B cell (primary cell): ENCODE results near the gene SLCO3A1. TPM values are rescaled to one million over a fixed set of nuclear protein-coding genes. Genes with fewer than 3 reads are reported as not detected.

Experiments
- ATAC-seq: fragments of 200-7000 bp; cut with Tn5 transposase; one replicate; pipeline ENCODE4 v1.10.0; 2021; ENCODE audit warnings: low read depth, mild to moderate bottlenecking, moderate number of reproducible peaks, moderate library complexity
- CTCF ChIA-PET: fragments of 350-600 bp; sonication (Branson Sonifier 250); formaldehyde crosslinking; loops from one replicate; lab custom pipeline; 2021; ENCODE audit warnings: antibody characterized with exemption, inconsistent platforms; lab: Charles Lee
- POLR2A ChIA-PET: fragments of 350-600 bp; sonication (Branson Sonifier 250); formaldehyde crosslinking; loops from one replicate; lab custom pipeline; 2021; ENCODE audit warnings: antibody characterized with exemption; lab: Charles Lee
- DNase-seq: peaks from one replicate; pipeline ENCODE4 v3.0.0; 2013
- H2AFZ ChIP-seq: 2 replicates; pipeline ENCODE4 v1.6.1; 2012; ENCODE audit warnings: mild to moderate bottlenecking, low read depth, low read length; ENCODE audit not compliant: insufficient read depth, poor library complexity, severe bottlenecking
- H3K27ac ChIP-seq, 2 donors: 1 replicate in 1 of 2; 2 replicates in 1 of 2; pipeline ENCODE4 v1.5.1; 2012 to 2013; ENCODE audit warnings: low read length in 2 of 2, mild to moderate bottlenecking in 2 of 2, moderate library complexity in 1 of 2
- H3K27me3 ChIP-seq, 4 experiments: fragments of 200-600 bp in 1 of 4; sonication (generic) in 1 of 4; replicated peaks in 1 of 4; 1 replicate in 2 of 4; 2 replicates in 2 of 4; pipeline versions ENCODE4 v1.6.1 to v1.7.0; 2013 to 2016; ENCODE audit warnings: low read length in 3 of 4, mild to moderate bottlenecking in 2 of 4, mixed read lengths in 1 of 4, moderate library complexity in 1 of 4; ENCODE audit not compliant: insufficient read depth in 4 of 4, control insufficient read depth in 3 of 4; ENCODE audit errors: control extremely low read depth in 1 of 4
- H3K36me3 ChIP-seq, 2 experiments: replicated peaks in 1 of 2; 1 replicate in 1 of 2; 2 replicates in 1 of 2; pipeline versions ENCODE4 v1.6.1 to v1.7.1; 2013; ENCODE audit warnings: low read length in 1 of 2; ENCODE audit not compliant: insufficient read depth in 2 of 2, control insufficient read depth in 1 of 2; ENCODE audit errors: control extremely low read depth in 1 of 2, extremely low read depth in 1 of 2
- H3K4me1 ChIP-seq, 2 donors: fragments of 200-600 bp in 1 of 2; sonication (generic) in 1 of 2; 1 replicate in 1 of 2; 2 replicates in 1 of 2; pipeline versions ENCODE4 v1.5.1 to v1.6.1; 2013 to 2017; ENCODE audit warnings: low read length in 2 of 2; ENCODE audit not compliant: control insufficient read depth in 2 of 2, insufficient read depth in 2 of 2
- H3K4me2 ChIP-seq: replicated peaks from 2 replicates; pipeline ENCODE3; 2012; ENCODE audit warnings: mild to moderate bottlenecking, low read depth, low read length; ENCODE audit not compliant: poor library complexity, severe bottlenecking
- H3K4me3 ChIP-seq, 5 experiments: fragments of 200-600 bp in 1 of 5; sonication (generic) in 1 of 5; 1 replicate in 3 of 5; 2 replicates in 2 of 5; pipeline versions ENCODE4 v1.5.1 to v1.7.0; 2011 to 2016; ENCODE audit warnings: low read length in 4 of 5, mild to moderate bottlenecking in 4 of 5, low read depth in 2 of 5, control low read depth in 1 of 5, moderate library complexity in 1 of 5; ENCODE audit not compliant: insufficient read depth in 1 of 5; ENCODE audit errors: control extremely low read depth in 1 of 5, extremely low read depth in 1 of 5
- H3K79me2 ChIP-seq: fragments of 200-600 bp; sonication (generic); one replicate; pipeline ENCODE4 v1.6.0; 2016; ENCODE audit warnings: low read length; ENCODE audit not compliant: control insufficient read depth, insufficient read depth
- H3K9ac ChIP-seq: fragments of 200-600 bp; sonication (generic); 2 replicates; pipeline ENCODE4 v1.6.1; 2017; ENCODE audit warnings: mild to moderate bottlenecking, low read length, moderate library complexity
- H3K9me3 ChIP-seq, 3 donors: one replicate each; pipeline versions ENCODE4 v1.6.1 to v1.7.1; 2013; ENCODE audit warnings: low read length in 2 of 3; ENCODE audit not compliant: control insufficient read depth in 2 of 3, insufficient read depth in 1 of 3; ENCODE audit errors: control extremely low read depth in 1 of 3
- H4K20me1 ChIP-seq: 2 replicates; pipeline ENCODE4 v1.6.0; 2012; ENCODE audit warnings: mild to moderate bottlenecking, low read length; ENCODE audit not compliant: insufficient read depth, control insufficient read depth, poor library complexity, severe bottlenecking
- H3K27ac Mint-ChIP-seq: one replicate; pipeline ENCODE4 v1.8.0; 2021; ENCODE audit warnings: mixed read lengths
- H3K27me3 Mint-ChIP-seq: one replicate; pipeline ENCODE4 v1.8.0; 2021; ENCODE audit warnings: mixed read lengths
- H3K4me1 Mint-ChIP-seq: one replicate; pipeline ENCODE4 v1.8.0; 2021; ENCODE audit warnings: mixed read lengths
- H3K4me3 Mint-ChIP-seq: one replicate; pipeline ENCODE4 v1.8.0; 2021; ENCODE audit warnings: mixed read lengths
- H3K9me3 Mint-ChIP-seq: one replicate; pipeline ENCODE4 v1.8.0; 2022; ENCODE audit warnings: mixed read lengths; ENCODE audit not compliant: insufficient read depth
- EZH2 ChIP-seq: IDR thresholded peaks from 2 replicates; pipeline ENCODE4 v1.6.1; 2012; ENCODE audit warnings: borderline replicate concordance, low read depth, mild to moderate bottlenecking, moderate library complexity, low read length; ENCODE audit not compliant: insufficient read depth, poor library complexity, severe bottlenecking
- WGBS: methylation state at CpG from one replicate; pipeline ENCODE4 v1.1.5; 2013; ENCODE audit warnings: missing lambda C conversion rate; ENCODE audit not compliant: insufficient coverage; 5-methylcytosine and 5-hydroxymethylcytosine counted together
- intact Hi-C: fragments of 100-400 bp; cut with micrococcal nuclease; formaldehyde crosslinking; loops from one replicate; pipeline ENCODE4 v1.10.0; 2022
- polyA plus RNA-seq: library from polyadenylated mRNA; depleted of rRNA; stranded (reverse); fragments of >200 nt; gene quantifications from 2 replicates; pipeline ENCODE4 v1.2.3, GENCODE V29; 2012
- total RNA-seq, 2 donors: library from RNA; stranded (reverse); fragments of 120-200 nt in 1 of 2; gene quantifications; 1 replicate in 1 of 2; 2 replicates in 1 of 2; pipeline versions ENCODE4 v1.2.3 to v1.2.4, GENCODE V29; 2013 to 2022
- TF ChIP-seq, protein P1 (sequence below): fragments of 200-600 bp; IDR thresholded peaks from one replicate; pipeline ENCODE4 v1.8.0; 2022; ENCODE audit warnings: antibody characterized with exemption, mild to moderate bottlenecking

The SLCO3A1 gene
- total and polyA plus RNA-seq, 2 donors (not counting 1 experiment from before 2014, with no cell fraction given): 0.99 to 2.3 TPM

DNA sequence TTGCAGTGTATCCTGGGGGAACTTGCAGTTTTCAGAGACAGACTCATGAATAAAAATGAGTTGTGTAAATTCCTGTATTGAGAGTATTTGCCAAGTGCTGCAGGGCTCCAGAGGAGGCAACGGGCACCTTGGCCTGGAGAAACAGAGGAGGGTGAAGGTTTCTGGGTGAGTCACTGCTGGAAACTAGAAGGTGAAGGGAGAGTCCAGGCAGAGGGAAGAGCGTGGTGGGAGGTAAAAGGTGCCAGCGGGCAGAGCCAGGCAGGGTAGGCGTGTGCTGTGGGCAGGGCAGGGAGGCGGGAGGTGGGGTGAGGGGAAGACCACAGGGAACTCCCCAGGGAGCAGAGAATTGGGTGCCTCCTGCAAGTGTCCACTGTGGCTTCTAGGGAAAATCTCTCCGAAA lies 120.8 kb downstream of the SLCO3A1 start:
- Histone ChIP-seq H3K9ac (no peak overlapping the region), H3K79me2 (no peaks in the 10 kb centered on the region), H3K4me2 (no peak overlapping the region), H3K27ac (no peak overlapping the region), H4K20me1 (no peaks in the 10 kb centered on the region), H3K9me3 (peaks cover 0 to 5% (median 0%) of the 10 kb centered on the region in 3 donors), H3K4me1 (no peaks in the 10 kb centered on the region), H3K36me3 (no peaks in the 10 kb centered on the region), H3K27me3 (no peaks in the 10 kb centered on the region), H3K4me3 (no peak overlapping the region), H2AFZ (no peak overlapping the region)
- no peak for DNase-seq
- TF ChIP-seq, protein P1, sequence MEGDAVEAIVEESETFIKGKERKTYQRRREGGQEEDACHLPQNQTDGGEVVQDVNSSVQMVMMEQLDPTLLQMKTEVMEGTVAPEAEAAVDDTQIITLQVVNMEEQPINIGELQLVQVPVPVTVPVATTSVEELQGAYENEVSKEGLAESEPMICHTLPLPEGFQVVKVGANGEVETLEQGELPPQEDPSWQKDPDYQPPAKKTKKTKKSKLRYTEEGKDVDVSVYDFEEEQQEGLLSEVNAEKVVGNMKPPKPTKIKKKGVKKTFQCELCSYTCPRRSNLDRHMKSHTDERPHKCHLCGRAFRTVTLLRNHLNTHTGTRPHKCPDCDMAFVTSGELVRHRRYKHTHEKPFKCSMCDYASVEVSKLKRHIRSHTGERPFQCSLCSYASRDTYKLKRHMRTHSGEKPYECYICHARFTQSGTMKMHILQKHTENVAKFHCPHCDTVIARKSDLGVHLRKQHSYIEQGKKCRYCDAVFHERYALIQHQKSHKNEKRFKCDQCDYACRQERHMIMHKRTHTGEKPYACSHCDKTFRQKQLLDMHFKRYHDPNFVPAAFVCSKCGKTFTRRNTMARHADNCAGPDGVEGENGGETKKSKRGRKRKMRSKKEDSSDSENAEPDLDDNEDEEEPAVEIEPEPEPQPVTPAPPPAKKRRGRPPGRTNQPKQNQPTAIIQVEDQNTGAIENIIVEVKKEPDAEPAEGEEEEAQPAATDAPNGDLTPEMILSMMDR: no peak
- TF ChIP-seq EZH2: no peak
- intact Hi-C loops: no loop called here
- Mint-ChIP-seq H3K27ac (no peak overlapping the region), H3K27me3 (no peaks in the 10 kb centered on the region), H3K9me3 (no peaks in the 10 kb centered on the region), H3K4me3 (no peak overlapping the region), H3K4me1 (no peaks in the 10 kb centered on the region)
- 82% methylated on average over 6 of the region's 6 CpGs for WGBS
- ChIA-PET POLR2A (no interaction called here), CTCF (no interaction called here)
- ATAC-seq: no peak

DNA sequence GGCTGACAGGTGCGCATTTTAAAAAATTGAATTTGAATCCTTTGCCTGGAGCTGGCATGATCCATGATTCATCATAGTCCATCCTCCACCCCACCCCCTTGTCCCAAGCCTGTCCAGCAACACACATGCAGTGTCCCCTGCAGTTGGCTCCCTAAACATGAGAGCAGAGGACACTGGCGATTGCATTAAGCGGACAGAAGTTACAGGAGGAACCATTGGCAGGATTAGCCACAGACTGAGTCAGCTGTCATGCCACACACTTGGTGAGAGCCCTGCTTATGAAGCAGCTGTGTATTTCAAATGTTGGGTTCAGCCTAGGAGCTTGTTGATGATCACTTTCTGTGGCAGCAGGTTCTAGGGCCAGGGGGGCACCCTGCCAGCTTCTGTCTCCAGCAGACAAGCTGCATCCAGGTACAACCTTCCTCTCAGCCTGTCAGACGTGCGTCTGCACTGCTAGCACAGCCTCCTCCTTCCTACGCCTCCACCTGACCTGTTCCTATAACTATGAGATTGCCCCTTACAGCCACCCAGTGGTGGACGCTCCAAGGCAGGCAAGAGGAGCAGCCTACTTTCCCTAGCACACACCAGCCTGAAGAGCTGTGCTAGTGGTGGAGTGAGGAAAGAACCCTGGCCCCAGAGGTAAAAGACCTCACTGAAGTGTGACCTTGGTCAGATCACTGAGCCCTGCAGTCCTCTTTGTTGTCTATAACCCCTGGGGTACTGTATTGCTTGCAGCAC lies 121.9 kb downstream of the SLCO3A1 start:
- 85% methylated on average over 5 of the region's 7 CpGs for WGBS
- H3K4me3 Mint-ChIP-seq: no peak overlapping the region
- no peaks in the 10 kb centered on the region for H3K4me1 ChIP-seq
- no peaks in the 10 kb centered on the region for H3K36me3 ChIP-seq
- H2AFZ ChIP-seq: no peak overlapping the region
- no peaks in the 10 kb centered on the region for H3K27me3 Mint-ChIP-seq
- intact Hi-C loops: no loop called here
- peaks cover 0 to 5% (median 0%) of the 10 kb centered on the region in 3 donors for H3K9me3 ChIP-seq
- ChIA-PET CTCF (no interaction called here), POLR2A (no interaction called here)
- ATAC-seq: no peak
- no peaks in the 10 kb centered on the region for H4K20me1 ChIP-seq
- DNase-seq: no peak
- H3K4me3 ChIP-seq: no peak overlapping the region
- H3K9ac ChIP-seq: no peak overlapping the region
- H3K27ac Mint-ChIP-seq: no peak overlapping the region
- H3K27me3 ChIP-seq: no peaks in the 10 kb centered on the region
- H3K4me1 Mint-ChIP-seq: no peaks in the 10 kb centered on the region
- H3K27ac ChIP-seq: no peak overlapping the region
- H3K4me2 ChIP-seq: no peak overlapping the region
- no peaks in the 10 kb centered on the region for H3K79me2 ChIP-seq
- no peaks in the 10 kb centered on the region for H3K9me3 Mint-ChIP-seq
- TF ChIP-seq EZH2: no peak
- TF ChIP-seq, protein P1: no peak
